Cardiac fibroblast (primary cell): ENCODE data around the gene C13orf46.
A peak's percentile ranks its signal among the peaks of the same experiment; 100 is the strongest.

Source experiments
- DNase-seq, 2 donors: peaks; one replicate each; pipeline versions ENCODE4 v3.0.0 to v3.0.0-alpha.2; 2010; ENCODE audit warnings: low read depth in 2 of 2
- H3K4me3 ChIP-seq, 2 donors: replicated peaks in 1 of 2; 1 replicate in 1 of 2; 2 replicates in 1 of 2; pipeline ENCODE4 v1.5.1; 2011; ENCODE audit warnings: low read depth in 2 of 2, low read length in 2 of 2, mild to moderate bottlenecking in 2 of 2, moderate library complexity in 1 of 2
- TF ChIP-seq, protein P1 (sequence below): IDR thresholded peaks from one replicate; pipeline ENCODE4 v1.5.1; 2011; ENCODE audit warnings: low read depth, mild to moderate bottlenecking, low read length, inconsistent platforms

Gene C13orf46

GRCh38 chr13:113981194-113981605 is 7.3 kb upstream of the C13orf46 start:
- TF ChIP-seq, protein P1, sequence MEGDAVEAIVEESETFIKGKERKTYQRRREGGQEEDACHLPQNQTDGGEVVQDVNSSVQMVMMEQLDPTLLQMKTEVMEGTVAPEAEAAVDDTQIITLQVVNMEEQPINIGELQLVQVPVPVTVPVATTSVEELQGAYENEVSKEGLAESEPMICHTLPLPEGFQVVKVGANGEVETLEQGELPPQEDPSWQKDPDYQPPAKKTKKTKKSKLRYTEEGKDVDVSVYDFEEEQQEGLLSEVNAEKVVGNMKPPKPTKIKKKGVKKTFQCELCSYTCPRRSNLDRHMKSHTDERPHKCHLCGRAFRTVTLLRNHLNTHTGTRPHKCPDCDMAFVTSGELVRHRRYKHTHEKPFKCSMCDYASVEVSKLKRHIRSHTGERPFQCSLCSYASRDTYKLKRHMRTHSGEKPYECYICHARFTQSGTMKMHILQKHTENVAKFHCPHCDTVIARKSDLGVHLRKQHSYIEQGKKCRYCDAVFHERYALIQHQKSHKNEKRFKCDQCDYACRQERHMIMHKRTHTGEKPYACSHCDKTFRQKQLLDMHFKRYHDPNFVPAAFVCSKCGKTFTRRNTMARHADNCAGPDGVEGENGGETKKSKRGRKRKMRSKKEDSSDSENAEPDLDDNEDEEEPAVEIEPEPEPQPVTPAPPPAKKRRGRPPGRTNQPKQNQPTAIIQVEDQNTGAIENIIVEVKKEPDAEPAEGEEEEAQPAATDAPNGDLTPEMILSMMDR = no peak
- no peak overlapping the region for H3K4me3 ChIP-seq
- DNase-seq = no peak

GRCh38 chr13:113980489-113981064 is 6.7 kb upstream of the C13orf46 start:
- no peak overlapping the region for H3K4me3 ChIP-seq
- TF ChIP-seq, protein P1 = no peak
- DNase-seq = no peak

DNA sequence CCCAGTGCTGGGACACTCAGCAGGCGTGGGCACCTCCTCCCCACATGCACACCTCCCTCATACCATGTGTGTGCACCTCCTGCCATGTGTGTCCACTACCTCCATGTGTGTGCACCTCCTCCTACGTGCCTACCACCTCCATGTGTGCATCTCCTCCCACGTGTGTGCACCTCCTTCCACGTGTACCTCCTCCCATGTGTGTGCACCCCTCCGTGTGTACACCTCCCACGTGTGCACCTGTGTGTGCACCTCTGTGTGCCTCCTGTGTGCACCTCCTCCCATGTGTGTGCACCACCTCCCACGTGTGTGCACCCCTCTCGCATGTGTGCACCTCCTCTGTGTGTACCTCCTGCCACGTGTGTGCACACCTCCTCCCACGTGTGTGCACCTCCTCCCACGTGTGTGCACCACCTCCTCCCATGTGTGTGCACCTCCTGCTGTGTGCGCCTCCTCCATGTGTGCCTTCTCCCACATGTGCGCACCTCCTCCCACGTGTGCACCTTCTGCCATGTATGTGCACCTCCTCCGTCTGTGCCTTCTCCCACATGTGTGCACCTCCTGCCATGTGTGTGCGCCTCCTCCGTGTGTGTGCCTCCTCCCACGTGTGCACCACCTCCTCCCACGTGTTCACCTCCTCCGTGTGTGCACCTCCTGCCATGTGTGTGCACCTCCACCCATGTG is 6.1 kb upstream of the C13orf46 start:
- H3K4me3 ChIP-seq = no peak overlapping the region
- TF ChIP-seq, protein P1 = no peak
- no peak for DNase-seq

DNA sequence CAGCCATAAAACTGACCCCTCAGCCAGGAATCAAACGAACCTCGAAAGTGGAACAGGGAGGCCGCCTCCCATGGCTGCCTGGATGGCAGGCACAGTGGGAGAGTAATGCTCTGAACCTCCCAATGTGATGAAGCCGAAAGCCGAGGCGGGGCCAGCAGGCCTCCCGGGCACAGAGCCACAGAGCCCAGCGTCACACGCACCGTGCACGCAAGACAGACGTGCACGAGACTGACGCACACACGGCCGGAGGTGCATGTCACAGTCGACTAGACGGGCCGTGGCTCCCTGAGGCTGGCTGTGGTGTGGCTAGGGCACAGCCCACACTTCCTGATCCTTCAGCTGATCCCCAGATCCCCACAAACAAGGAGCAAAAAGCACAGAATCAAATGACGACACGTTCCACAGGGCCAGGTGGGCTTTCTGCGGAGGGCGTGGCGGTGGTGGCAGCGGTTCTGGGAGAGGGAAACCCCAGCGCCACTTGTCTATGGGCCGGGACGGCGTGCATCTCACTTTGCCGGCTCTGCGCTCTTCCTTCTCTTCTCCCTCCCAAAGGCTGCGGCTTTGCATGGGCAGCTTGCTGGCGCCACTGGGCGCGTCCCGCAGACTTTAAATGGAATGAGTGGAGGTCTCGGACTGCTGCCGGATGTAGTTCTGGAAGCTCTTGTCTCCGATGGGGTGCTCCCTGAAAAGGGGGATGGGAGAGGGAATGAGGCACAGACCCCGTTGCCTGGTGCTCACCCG is 5.0 kb upstream of the C13orf46 start:
- H3K4me3 ChIP-seq = no peak overlapping the region
- TF ChIP-seq, protein P1 = no peak
- DNase-seq = no peak

- TF ChIP-seq, protein P1 = no peak
- no peak for DNase-seq
- H3K4me3 ChIP-seq = no peak overlapping the region
These were observed 4.1 kb upstream of the C13orf46 start for GRCh38 chr13:113977976-113978375.

DNA sequence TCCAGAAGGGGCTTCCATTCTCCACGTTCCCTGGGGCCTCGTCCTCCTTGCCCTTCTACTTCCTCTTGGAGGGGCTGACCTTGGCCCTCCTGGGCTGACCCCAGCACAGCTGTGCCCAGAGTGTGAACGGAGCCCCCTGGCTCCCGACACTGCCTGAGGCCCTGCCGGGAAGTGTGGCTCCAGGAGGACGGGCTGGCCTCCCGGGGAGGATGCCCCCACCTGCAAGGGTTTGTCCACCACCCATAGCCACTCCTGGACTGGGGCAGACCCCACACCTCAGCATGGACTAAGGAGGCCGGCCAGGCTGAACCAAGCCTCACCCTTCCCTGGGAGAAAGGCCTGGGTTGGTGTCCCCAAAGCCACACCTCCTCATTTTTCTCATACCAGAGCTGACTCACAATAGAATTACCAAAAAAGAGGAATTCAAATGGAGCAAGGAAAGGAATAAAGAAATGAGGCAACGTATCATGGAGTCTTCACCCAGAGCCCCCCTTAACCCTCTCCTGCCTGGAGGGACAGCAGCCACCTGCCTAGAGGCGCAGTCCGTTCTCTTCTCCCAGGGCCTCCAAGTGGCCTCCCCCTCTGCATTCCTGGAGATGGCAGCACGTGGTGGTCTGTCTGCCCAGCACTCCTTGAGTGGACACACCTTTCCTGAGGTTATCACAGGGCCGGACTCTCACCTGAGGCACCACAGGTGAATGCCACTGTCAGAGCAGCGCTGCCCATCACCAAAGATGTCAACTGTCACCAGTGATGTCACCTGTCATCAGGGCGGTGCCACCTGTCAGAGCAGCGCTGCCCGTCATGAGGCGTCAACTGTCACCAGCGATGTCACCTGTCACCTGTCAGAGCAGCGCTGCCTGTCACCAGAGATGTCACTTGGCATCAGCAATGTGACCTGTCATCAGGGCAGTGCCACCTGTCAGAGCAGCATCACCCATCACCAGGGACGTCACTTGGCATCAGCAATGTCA is 3.1 kb upstream of the C13orf46 start:
- TF ChIP-seq, protein P1 = no peak
- no peak overlapping the region for H3K4me3 ChIP-seq

More for the DNA sequence above, 3.1 kb upstream of the C13orf46 start:
- DNase-seq = peak; percentile 80 to 82
